K562 (cell line): Measurements from ENCODE around the gene RPE. TPM values are rescaled to one million over a fixed set of nuclear protein-coding genes. Genes with fewer than 3 reads are reported as not detected.

Source experiments
- CHCHD3 ChIP-seq: fragments of 250-450 bp; sonication (Bioruptor Pico); IDR thresholded peaks from 2 replicates; pipeline ENCODE4 v2.1.2; 2022; ENCODE audit warnings: mild to moderate bottlenecking
- FOXM1 ChIP-seq, 2 experiments: fragments of 450-650 bp in 1 of 2; sonication (generic) in 1 of 2; formaldehyde crosslinking in 1 of 2; IDR thresholded peaks; 2 replicates each; pipeline versions ENCODE4 v1.6.1 to v1.9.0; 2017 to 2022; ENCODE audit warnings: low read depth in 2 of 2, mild to moderate bottlenecking in 2 of 2, missing genetic modification reagents in 1 of 2, moderate library complexity in 1 of 2
- HDGF ChIP-seq: fragments of 450-650 bp; IDR thresholded peaks from 2 replicates; pipeline ENCODE4 v1.6.1; 2016
- NR2F6 ChIP-seq: fragments of 450-650 bp; formaldehyde crosslinking; IDR thresholded peaks from 2 replicates; pipeline ENCODE4 v1.4.0; 2020; ENCODE audit warnings: mild to moderate bottlenecking
- THRAP3 ChIP-seq: fragments of 450-650 bp; IDR thresholded peaks from 2 replicates; pipeline ENCODE4 v1.6.1; 2016; ENCODE audit warnings: mild to moderate bottlenecking, inconsistent platforms, borderline replicate concordance
- WHSC1 ChIP-seq: IDR thresholded peaks from one replicate; pipeline ENCODE4 v1.6.1; 2012; ENCODE audit warnings: low read length, control low read depth, inconsistent platforms
- polyA plus RNA-seq, 8 experiments: library from polyadenylated mRNA; depleted of rRNA in 4 of 8; stranded (reverse) in 5 of 8; unstranded in 3 of 8; fragments of >200 nt; fragmentation: Nextera tagmentation in 2 of 8; fragmentation: Illumina TruSeq in 1 of 8; extraction: Ambion mirVana in 2 of 8; extraction: Trizol in 1 of 8; gene quantifications; 2 replicates each; pipeline versions ENCODE4 v1.2.1 to v1.2.3, GENCODE V29; 2011 to 2014; ENCODE audit warnings: inconsistent platforms in 1 of 8, missing spikeins in 1 of 8
- total RNA-seq, 7 experiments: library from RNA; depleted of rRNA in 6 of 7; stranded (reverse); fragments of >200 nt in 6 of 7; fragmentation: Illumina TruSeq in 2 of 7; extraction: Trizol in 2 of 7; gene quantifications; 2 replicates each; pipeline versions ENCODE4 v1.2.1 to v1.2.3, GENCODE V29; 2011 to 2021; ENCODE audit warnings: low replicate concordance in 1 of 7
- TF ChIP-seq, protein P1 (sequence below): fragments of 450-650 bp; formaldehyde crosslinking; IDR thresholded peaks from 2 replicates; pipeline ENCODE4 v1.4.0; 2020; ENCODE audit warnings: mild to moderate bottlenecking, moderate library complexity
- TF ChIP-seq, protein P2 (sequence below): fragments of 450-650 bp; IDR thresholded peaks from 2 replicates; pipeline ENCODE4 v1.7.1; 2018; ENCODE audit warnings: mild to moderate bottlenecking, low read depth; ENCODE audit not compliant: partially characterized antibody
- TF ChIP-seq, protein P3 (sequence below): fragments of 250-450 bp; sonication (Bioruptor Pico); IDR thresholded peaks from 2 replicates; pipeline ENCODE4 v1.8.0; 2022; ENCODE audit warnings: moderate library complexity, mild to moderate bottlenecking, inconsistent platforms
- TF ChIP-seq, protein P4 (sequence below), 3 experiments: fragments of 200-800 bp in 1 of 3; fragments of 250-450 bp in 1 of 3; fragments of 450-650 bp in 1 of 3; sonication (Bioruptor Pico) in 1 of 3; sonication (Bioruptor generic) in 1 of 3; formaldehyde crosslinking in 1 of 3; IDR thresholded peaks; 2 replicates each; pipeline versions ENCODE4 v1.6.1 to v1.8.0; 2016 to 2022; ENCODE audit warnings: mild to moderate bottlenecking in 2 of 3, missing genetic modification characterization in 2 of 3, missing compliant biosample characterization in 1 of 3, moderate library complexity in 1 of 3
- TF ChIP-seq, protein P5 (sequence below): fragments of 250-450 bp; sonication (Bioruptor Pico); IDR thresholded peaks from 2 replicates; pipeline ENCODE4 v1.6.1; 2021; ENCODE audit warnings: mild to moderate bottlenecking
- TF ChIP-seq, protein P6 (sequence below): sonication (generic); formaldehyde crosslinking; IDR thresholded peaks from 2 replicates; pipeline ENCODE4 v1.4.0; 2020; ENCODE audit warnings: mild to moderate bottlenecking, missing genetic modification reagents

Gene RPE
- total and polyA plus RNA-seq, 9 of the 15 experiments (the other 6 are each of a cell fraction or from before 2014, with no cell fraction given), result 33.5 to 65.3 (median 50.4) TPM

DNA sequence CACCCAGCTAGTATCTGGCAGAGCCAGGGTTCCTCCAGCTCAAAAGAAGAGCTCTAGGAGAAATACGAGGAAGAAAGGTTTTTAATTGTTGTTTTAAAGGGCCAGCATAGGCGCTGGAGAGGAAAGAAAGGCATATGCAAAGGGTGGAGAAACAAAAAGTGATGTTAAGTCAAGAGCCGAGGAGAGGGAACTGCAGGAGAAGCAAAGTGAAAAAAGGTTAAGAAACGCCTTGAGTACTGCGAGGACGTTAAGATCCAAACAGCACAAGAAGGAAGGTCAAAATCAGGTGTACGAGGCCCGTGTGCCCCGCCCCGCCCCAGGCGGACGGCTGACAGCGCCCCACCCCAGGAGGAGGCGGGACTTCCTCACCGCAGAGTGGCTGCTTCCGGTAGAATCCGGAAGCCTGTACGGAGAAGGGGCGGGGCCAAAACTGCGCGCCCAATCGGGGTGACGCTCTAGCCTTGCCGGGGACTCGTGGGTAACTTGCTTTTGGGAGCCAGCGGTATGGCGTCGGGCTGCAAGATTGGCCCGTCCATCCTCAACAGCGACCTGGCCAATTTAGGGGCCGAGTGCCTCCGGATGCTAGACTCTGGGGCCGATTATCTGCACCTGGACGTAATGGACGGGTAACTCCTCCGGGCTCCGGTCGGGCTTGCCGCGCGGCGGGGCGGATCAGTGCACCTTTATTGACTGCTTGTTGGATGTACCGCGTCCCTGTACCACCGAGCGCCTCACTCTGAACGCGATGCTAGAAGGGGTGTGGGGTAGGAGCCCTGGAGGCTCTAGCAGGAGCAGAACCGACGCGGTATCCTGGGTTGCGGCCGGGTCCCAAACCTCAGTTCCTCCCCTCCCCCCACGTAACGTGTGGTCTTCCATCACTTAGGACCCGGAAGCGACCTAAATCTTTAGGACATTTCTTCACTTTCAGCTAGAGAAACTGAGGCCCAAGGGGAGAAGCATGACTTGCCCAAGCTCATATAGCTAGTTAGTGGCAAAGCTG lies at the start of gene RPE (continued):
- no peak for TF ChIP-seq THRAP3
- TF ChIP-seq, protein P1, sequence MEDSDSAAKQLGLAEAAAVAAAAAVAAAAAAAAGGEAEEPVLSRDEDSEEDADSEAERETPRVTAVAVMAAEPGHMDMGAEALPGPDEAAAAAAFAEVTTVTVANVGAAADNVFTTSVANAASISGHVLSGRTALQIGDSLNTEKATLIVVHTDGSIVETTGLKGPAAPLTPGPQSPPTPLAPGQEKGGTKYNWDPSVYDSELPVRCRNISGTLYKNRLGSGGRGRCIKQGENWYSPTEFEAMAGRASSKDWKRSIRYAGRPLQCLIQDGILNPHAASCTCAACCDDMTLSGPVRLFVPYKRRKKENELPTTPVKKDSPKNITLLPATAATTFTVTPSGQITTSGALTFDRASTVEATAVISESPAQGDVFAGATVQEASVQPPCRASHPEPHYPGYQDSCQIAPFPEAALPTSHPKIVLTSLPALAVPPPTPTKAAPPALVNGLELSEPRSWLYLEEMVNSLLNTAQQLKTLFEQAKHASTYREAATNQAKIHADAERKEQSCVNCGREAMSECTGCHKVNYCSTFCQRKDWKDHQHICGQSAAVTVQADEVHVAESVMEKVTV (CRISPR knock-in tag), result no peak
- TF ChIP-seq, protein P2, sequence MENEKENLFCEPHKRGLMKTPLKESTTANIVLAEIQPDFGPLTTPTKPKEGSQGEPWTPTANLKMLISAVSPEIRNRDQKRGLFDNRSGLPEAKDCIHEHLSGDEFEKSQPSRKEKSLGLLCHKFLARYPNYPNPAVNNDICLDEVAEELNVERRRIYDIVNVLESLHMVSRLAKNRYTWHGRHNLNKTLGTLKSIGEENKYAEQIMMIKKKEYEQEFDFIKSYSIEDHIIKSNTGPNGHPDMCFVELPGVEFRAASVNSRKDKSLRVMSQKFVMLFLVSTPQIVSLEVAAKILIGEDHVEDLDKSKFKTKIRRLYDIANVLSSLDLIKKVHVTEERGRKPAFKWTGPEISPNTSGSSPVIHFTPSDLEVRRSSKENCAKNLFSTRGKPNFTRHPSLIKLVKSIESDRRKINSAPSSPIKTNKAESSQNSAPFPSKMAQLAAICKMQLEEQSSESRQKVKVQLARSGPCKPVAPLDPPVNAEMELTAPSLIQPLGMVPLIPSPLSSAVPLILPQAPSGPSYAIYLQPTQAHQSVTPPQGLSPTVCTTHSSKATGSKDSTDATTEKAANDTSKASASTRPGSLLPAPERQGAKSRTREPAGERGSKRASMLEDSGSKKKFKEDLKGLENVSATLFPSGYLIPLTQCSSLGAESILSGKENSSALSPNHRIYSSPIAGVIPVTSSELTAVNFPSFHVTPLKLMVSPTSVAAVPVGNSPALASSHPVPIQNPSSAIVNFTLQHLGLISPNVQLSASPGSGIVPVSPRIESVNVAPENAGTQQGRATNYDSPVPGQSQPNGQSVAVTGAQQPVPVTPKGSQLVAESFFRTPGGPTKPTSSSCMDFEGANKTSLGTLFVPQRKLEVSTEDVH, result peak; percentile 82
- TF ChIP-seq CHCHD3 (CRISPR knock-in tag), result no peak
- no peak for TF ChIP-seq NR2F6 (CRISPR knock-in tag)
- TF ChIP-seq, protein P3, sequence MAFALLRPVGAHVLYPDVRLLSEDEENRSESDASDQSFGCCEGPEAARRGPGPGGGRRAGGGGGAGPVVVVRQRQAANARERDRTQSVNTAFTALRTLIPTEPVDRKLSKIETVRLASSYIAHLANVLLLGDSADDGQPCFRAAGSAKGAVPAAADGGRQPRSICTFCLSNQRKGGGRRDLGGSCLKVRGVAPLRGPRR (CRISPR knock-in tag), result no peak
- TF ChIP-seq, protein P4, sequence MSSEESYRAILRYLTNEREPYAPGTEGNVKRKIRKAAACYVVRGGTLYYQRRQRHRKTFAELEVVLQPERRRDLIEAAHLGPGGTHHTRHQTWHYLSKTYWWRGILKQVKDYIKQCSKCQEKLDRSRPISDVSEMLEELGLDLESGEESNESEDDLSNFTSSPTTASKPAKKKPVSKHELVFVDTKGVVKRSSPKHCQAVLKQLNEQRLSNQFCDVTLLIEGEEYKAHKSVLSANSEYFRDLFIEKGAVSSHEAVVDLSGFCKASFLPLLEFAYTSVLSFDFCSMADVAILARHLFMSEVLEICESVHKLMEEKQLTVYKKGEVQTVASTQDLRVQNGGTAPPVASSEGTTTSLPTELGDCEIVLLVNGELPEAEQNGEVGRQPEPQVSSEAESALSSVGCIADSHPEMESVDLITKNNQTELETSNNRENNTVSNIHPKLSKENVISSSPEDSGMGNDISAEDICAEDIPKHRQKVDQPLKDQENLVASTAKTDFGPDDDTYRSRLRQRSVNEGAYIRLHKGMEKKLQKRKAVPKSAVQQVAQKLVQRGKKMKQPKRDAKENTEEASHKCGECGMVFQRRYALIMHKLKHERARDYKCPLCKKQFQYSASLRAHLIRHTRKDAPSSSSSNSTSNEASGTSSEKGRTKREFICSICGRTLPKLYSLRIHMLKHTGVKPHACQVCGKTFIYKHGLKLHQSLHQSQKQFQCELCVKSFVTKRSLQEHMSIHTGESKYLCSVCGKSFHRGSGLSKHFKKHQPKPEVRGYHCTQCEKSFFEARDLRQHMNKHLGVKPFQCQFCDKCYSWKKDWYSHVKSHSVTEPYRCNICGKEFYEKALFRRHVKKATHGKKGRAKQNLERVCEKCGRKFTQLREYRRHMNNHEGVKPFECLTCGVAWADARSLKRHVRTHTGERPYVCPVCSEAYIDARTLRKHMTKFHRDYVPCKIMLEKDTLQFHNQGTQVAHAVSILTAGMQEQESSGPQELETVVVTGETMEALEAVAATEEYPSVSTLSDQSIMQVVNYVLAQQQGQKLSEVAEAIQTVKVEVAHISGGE (CRISPR knock-in tag; IDR thresholded peaks at IDR 0.05), result peak in 2 of 3 experiments; percentile 45 to 71; a peak in 3 of 6 replicates
- TF ChIP-seq, protein P5, sequence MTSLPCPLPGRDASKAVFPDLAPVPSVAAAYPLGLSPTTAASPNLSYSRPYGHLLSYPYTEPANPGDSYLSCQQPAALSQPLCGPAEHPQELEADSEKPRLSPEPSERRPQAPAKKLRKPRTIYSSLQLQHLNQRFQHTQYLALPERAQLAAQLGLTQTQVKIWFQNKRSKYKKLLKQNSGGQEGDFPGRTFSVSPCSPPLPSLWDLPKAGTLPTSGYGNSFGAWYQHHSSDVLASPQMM (CRISPR knock-in tag), result no peak
- no peak for TF ChIP-seq FOXM1 (IDR thresholded peaks at IDR 0.05; ENCODE audit: low read depth)
- TF ChIP-seq FOXM1 (CRISPR knock-in tag; IDR thresholded peaks at IDR 0.05; ENCODE audit: low read depth), result no peak
- TF ChIP-seq HDGF, result no peak
- no peak for TF ChIP-seq WHSC1
- TF ChIP-seq, protein P6, sequence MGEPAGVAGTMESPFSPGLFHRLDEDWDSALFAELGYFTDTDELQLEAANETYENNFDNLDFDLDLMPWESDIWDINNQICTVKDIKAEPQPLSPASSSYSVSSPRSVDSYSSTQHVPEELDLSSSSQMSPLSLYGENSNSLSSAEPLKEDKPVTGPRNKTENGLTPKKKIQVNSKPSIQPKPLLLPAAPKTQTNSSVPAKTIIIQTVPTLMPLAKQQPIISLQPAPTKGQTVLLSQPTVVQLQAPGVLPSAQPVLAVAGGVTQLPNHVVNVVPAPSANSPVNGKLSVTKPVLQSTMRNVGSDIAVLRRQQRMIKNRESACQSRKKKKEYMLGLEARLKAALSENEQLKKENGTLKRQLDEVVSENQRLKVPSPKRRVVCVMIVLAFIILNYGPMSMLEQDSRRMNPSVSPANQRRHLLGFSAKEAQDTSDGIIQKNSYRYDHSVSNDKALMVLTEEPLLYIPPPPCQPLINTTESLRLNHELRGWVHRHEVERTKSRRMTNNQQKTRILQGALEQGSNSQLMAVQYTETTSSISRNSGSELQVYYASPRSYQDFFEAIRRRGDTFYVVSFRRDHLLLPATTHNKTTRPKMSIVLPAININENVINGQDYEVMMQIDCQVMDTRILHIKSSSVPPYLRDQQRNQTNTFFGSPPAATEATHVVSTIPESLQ (CRISPR knock-in tag), result no peak
